Esophagus muscularis mucosa (tissue), 3 donors: ENCODE measurements around the gene FXYD7.

Experiments
- POLR2A ChIP-seq: fragments of 450-650 bp; IDR thresholded peaks from one replicate; pipeline ENCODE4 v1.6.1; 2017; ENCODE audit warnings: antibody characterized with exemption, moderate library complexity, mild to moderate bottlenecking, low read depth
- POLR2AphosphoS5 ChIP-seq, 2 donors: sonication (generic); formaldehyde crosslinking; IDR thresholded peaks; one replicate each; pipeline ENCODE4 v1.6.1; 2017; ENCODE audit warnings: antibody characterized with exemption in 2 of 2
- TF ChIP-seq, protein P1 (sequence below), 3 experiments: fragments of 200-600 bp in 2 of 3; fragments of 450-650 bp in 1 of 3; sonication (generic) in 2 of 3; IDR thresholded peaks; one replicate each; pipeline ENCODE4 v1.5.1; 2017 to 2019; ENCODE audit warnings: antibody characterized with exemption in 3 of 3, mild to moderate bottlenecking in 2 of 3, moderate library complexity in 1 of 3

DNA sequence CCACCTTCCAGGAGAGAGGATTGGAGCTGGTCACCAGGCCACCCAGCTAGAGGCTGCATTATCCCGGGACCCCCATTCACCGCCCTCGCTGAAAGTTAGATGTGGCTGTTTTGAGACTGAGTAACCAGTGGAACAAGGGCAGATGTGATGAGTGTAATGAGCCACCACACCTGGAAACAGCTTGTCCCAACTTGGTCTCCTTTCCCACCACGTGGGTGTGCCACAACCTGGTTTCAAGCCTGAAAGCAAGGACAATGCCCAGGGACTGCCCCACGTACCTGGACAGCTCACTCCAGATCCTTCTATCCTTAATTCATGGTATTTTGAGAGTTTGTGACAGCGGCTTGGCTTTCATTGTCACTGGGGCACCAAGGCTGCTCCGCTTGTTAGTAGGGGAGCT lies 15.2 kb upstream of the FXYD7 start:
- TF ChIP-seq, protein P1, sequence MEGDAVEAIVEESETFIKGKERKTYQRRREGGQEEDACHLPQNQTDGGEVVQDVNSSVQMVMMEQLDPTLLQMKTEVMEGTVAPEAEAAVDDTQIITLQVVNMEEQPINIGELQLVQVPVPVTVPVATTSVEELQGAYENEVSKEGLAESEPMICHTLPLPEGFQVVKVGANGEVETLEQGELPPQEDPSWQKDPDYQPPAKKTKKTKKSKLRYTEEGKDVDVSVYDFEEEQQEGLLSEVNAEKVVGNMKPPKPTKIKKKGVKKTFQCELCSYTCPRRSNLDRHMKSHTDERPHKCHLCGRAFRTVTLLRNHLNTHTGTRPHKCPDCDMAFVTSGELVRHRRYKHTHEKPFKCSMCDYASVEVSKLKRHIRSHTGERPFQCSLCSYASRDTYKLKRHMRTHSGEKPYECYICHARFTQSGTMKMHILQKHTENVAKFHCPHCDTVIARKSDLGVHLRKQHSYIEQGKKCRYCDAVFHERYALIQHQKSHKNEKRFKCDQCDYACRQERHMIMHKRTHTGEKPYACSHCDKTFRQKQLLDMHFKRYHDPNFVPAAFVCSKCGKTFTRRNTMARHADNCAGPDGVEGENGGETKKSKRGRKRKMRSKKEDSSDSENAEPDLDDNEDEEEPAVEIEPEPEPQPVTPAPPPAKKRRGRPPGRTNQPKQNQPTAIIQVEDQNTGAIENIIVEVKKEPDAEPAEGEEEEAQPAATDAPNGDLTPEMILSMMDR (IDR thresholded peaks at IDR 0.05), result no peak
- no peak for TF ChIP-seq POLR2AphosphoS5 (IDR thresholded peaks at IDR 0.05)
- TF ChIP-seq POLR2A, result no peak
